Loucy (cell line): ENCODE measurements around the gene RPA3.

ENCODE experiments used
- H2AFZ ChIP-seq: fragments of 200-600 bp; sonication (generic); 2 replicates; pipeline ENCODE4 v1.6.0; 2016; ENCODE audit warnings: antibody characterized with exemption, mild to moderate bottlenecking, low read length, moderate library complexity
- H3F3A ChIP-seq: fragments of 200-600 bp; 2 replicates; pipeline ENCODE4 v1.6.0; 2016; ENCODE audit warnings: antibody characterized with exemption, low read depth, mild to moderate bottlenecking
- H3K27me3 ChIP-seq: fragments of 200-600 bp; sonication (generic); 2 replicates; pipeline ENCODE4 v1.6.1; 2014; ENCODE audit warnings: low read length, mild to moderate bottlenecking; ENCODE audit not compliant: insufficient read depth, poor library complexity, severe bottlenecking
- H3K36me3 ChIP-seq: fragments of 200-600 bp; sonication (generic); 2 replicates; pipeline ENCODE4 v1.6.1; 2016; ENCODE audit warnings: low read length; ENCODE audit not compliant: insufficient read depth
- H3K4me1 ChIP-seq: fragments of 200-600 bp; sonication (generic); 2 replicates; pipeline ENCODE4 v1.5.1; 2014; ENCODE audit warnings: low read length, mild to moderate bottlenecking; ENCODE audit not compliant: insufficient read depth, poor library complexity, severe bottlenecking
- H3K4me2 ChIP-seq: fragments of 200-600 bp; sonication (generic); 2 replicates; pipeline ENCODE4 v1.6.0; 2014; ENCODE audit warnings: antibody characterized with exemption, low read length, low read depth, mild to moderate bottlenecking; ENCODE audit not compliant: poor library complexity, severe bottlenecking
- H3K4me3 ChIP-seq: fragments of 200-600 bp; sonication (generic); 2 replicates; pipeline ENCODE4 v1.5.1; 2014; ENCODE audit warnings: low read length, mild to moderate bottlenecking, mixed read lengths; ENCODE audit not compliant: poor library complexity, severe bottlenecking
- H3K79me2 ChIP-seq: fragments of 200-600 bp; sonication (generic); 2 replicates; pipeline ENCODE4 v1.6.1; 2014; ENCODE audit warnings: low read length; ENCODE audit not compliant: insufficient read depth
- H3K9ac ChIP-seq: fragments of 200-600 bp; sonication (generic); 2 replicates; pipeline ENCODE4 v1.6.0; 2014; ENCODE audit warnings: mild to moderate bottlenecking, low read depth, low read length, moderate library complexity; ENCODE audit not compliant: poor library complexity, severe bottlenecking
- H3K9me2 ChIP-seq: fragments of 200-600 bp; sonication (generic); replicated peaks from 2 replicates; pipeline ENCODE4 v1.6.1; 2016; ENCODE audit warnings: low read depth, low read length, mixed read lengths
- H3K9me3 ChIP-seq: fragments of 200-600 bp; sonication (generic); 2 replicates; pipeline ENCODE4 v1.6.1; 2014; ENCODE audit warnings: mild to moderate bottlenecking, antibody characterized with exemption, low read length, low read depth; ENCODE audit not compliant: insufficient read depth
- H4K20me1 ChIP-seq: fragments of 200-600 bp; sonication (generic); 2 replicates; pipeline ENCODE4 v1.6.0; 2014; ENCODE audit warnings: antibody characterized with exemption, low read length, mild to moderate bottlenecking; ENCODE audit not compliant: insufficient read depth, poor library complexity, severe bottlenecking
- EZH2phosphoT487 ChIP-seq: fragments of 200-600 bp; IDR thresholded peaks from 2 replicates; pipeline ENCODE4 v1.6.1; 2018; ENCODE audit warnings: antibody characterized with exemption, mild to moderate bottlenecking, moderate library complexity, borderline replicate concordance
- TF ChIP-seq, protein P1 (sequence below): fragments of 200-600 bp; sonication (generic); conservative IDR thresholded peaks from 2 replicates; pipeline ENCODE4 v1.5.1; 2014; ENCODE audit warnings: mild to moderate bottlenecking, antibody characterized with exemption, low read length

Gene RPA3

GRCh38 chr7:7696458-7697119 is 21.8 kb downstream of the RPA3 start:
- Histone ChIP-seq H3K27me3 (no peaks in the 10 kb centered on the region), H3K36me3 (no peaks in the 10 kb centered on the region), H2AFZ (no peak overlapping the region), H3F3A (no peaks in the 10 kb centered on the region; the same call in 1 of the 2 replicates), H3K79me2 (no peaks in the 10 kb centered on the region), H3K9me3 (no peaks in the 10 kb centered on the region), H4K20me1 (no peaks in the 10 kb centered on the region), H3K9ac (no peak overlapping the region), H3K9me2 (no peaks in the 10 kb centered on the region), H3K4me3 (no peak overlapping the region), H3K4me1 (peaks cover 41% of the 10 kb centered on the region), H3K4me2 (peak overlapping the region; percentile 17)
- TF ChIP-seq, protein P1, sequence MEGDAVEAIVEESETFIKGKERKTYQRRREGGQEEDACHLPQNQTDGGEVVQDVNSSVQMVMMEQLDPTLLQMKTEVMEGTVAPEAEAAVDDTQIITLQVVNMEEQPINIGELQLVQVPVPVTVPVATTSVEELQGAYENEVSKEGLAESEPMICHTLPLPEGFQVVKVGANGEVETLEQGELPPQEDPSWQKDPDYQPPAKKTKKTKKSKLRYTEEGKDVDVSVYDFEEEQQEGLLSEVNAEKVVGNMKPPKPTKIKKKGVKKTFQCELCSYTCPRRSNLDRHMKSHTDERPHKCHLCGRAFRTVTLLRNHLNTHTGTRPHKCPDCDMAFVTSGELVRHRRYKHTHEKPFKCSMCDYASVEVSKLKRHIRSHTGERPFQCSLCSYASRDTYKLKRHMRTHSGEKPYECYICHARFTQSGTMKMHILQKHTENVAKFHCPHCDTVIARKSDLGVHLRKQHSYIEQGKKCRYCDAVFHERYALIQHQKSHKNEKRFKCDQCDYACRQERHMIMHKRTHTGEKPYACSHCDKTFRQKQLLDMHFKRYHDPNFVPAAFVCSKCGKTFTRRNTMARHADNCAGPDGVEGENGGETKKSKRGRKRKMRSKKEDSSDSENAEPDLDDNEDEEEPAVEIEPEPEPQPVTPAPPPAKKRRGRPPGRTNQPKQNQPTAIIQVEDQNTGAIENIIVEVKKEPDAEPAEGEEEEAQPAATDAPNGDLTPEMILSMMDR, result no peak
- TF ChIP-seq EZH2phosphoT487, result no peak

- Histone ChIP-seq H3F3A (no peaks in the 10 kb centered on the region; the same call in 1 of the 2 replicates), H4K20me1 (no peaks in the 10 kb centered on the region), H3K4me2 (no peak overlapping the region), H3K4me1 (peaks cover 31% of the 10 kb centered on the region), H3K36me3 (no peaks in the 10 kb centered on the region), H3K79me2 (no peaks in the 10 kb centered on the region), H3K9me3 (no peaks in the 10 kb centered on the region), H3K9me2 (no peaks in the 10 kb centered on the region), H2AFZ (no peak overlapping the region), H3K27me3 (no peaks in the 10 kb centered on the region), H3K9ac (no peak overlapping the region), H3K4me3 (no peak overlapping the region)
- TF ChIP-seq, protein P1, result no peak
- TF ChIP-seq EZH2phosphoT487, result no peak
These were observed 23.1 kb downstream of the RPA3 start for GRCh38 chr7:7695111-7695817.

GRCh38 chr7:7694542-7694941 is 23.9 kb downstream of the RPA3 start:
- TF ChIP-seq EZH2phosphoT487, result no peak
- TF ChIP-seq, protein P1, result no peak
- no peaks in the 10 kb centered on the region for H3K9me2 ChIP-seq
- no peak overlapping the region for H2AFZ ChIP-seq
- H3K27me3 ChIP-seq, result no peaks in the 10 kb centered on the region
- H3K9ac ChIP-seq, result no peak overlapping the region
- H3K4me1 ChIP-seq, result peaks cover 26% of the 10 kb centered on the region
- no peaks in the 10 kb centered on the region; the same call in 1 of the 2 replicates for H3F3A ChIP-seq
- no peaks in the 10 kb centered on the region for H3K36me3 ChIP-seq
- H3K4me3 ChIP-seq, result no peak overlapping the region
- no peak overlapping the region for H3K4me2 ChIP-seq
- no peaks in the 10 kb centered on the region for H3K9me3 ChIP-seq
- H4K20me1 ChIP-seq, result no peaks in the 10 kb centered on the region
- no peaks in the 10 kb centered on the region for H3K79me2 ChIP-seq
